Stomach (tissue), 9 donors: ENCODE data around the gene EVL. TPM values are rescaled to one million over a fixed set of nuclear protein-coding genes. Genes with fewer than 3 reads are reported as not detected.
A peak's percentile ranks its signal among the peaks of the same experiment; 100 is the strongest.

Experiments
- DNase-seq, 2 donors: peaks; one replicate each; pipeline versions ENCODE4 v3.0.0 to v3.0.0-alpha.2; 2013 to 2019
- H3K27ac ChIP-seq, 5 donors: fragments of 200-600 bp in 4 of 5; sonication (generic) in 4 of 5; one replicate each; pipeline ENCODE4 v1.5.1; 2013 to 2019; ENCODE audit warnings: mild to moderate bottlenecking in 1 of 5, moderate library complexity in 1 of 5
- H3K27me3 ChIP-seq, 3 donors: fragments of 200-600 bp; sonication (generic); one replicate each; pipeline ENCODE4 v1.5.1; 2017 to 2019; ENCODE audit warnings: mixed run types in 1 of 3
- H3K36me3 ChIP-seq, 4 donors: fragments of 200-600 bp; sonication (generic); 1 replicate in 3 of 4; 2 replicates in 1 of 4; pipeline ENCODE4 v1.5.1; 2016 to 2019
- H3K4me1 ChIP-seq, 4 donors: fragments of 200-600 bp; sonication (generic); one replicate each; pipeline ENCODE4 v1.5.1; 2016 to 2019
- H3K4me3 ChIP-seq, 4 donors: fragments of 200-600 bp; sonication (generic) in 3 of 4; one replicate each; pipeline ENCODE4 v1.5.1; 2016 to 2019; ENCODE audit warnings: mild to moderate bottlenecking in 1 of 4
- H3K9me3 ChIP-seq, 4 donors: fragments of 200-600 bp; sonication (generic); one replicate each; pipeline ENCODE4 v1.5.1; 2016 to 2019
- CTCF ChIP-seq, 7 experiments: fragments of 450-650 bp in 4 of 7; fragments of 200-600 bp in 3 of 7; sonication (generic) in 3 of 7; IDR thresholded peaks; one replicate each; pipeline ENCODE4 v1.5.1; 2016 to 2019; ENCODE audit warnings: antibody characterized with exemption in 7 of 7, control low read depth in 2 of 7, mild to moderate bottlenecking in 1 of 7
- EP300 ChIP-seq: sonication (generic); formaldehyde crosslinking; IDR thresholded peaks from one replicate; pipeline ENCODE4 v1.6.1; 2017; ENCODE audit warnings: antibody characterized with exemption
- POLR2A ChIP-seq, 4 donors: fragments of 450-650 bp; IDR thresholded peaks; one replicate each; pipeline ENCODE4 v1.6.1; 2016; ENCODE audit warnings: antibody characterized with exemption in 4 of 4, control low read depth in 2 of 4, mild to moderate bottlenecking in 1 of 4, moderate library complexity in 1 of 4
- POLR2AphosphoS5 ChIP-seq, 3 donors: sonication (generic); formaldehyde crosslinking; IDR thresholded peaks; one replicate each; pipeline ENCODE4 v1.6.1; 2016; ENCODE audit warnings: antibody characterized with exemption in 3 of 3
- WGBS, 5 donors: extraction: QIAGEN DNeasy Blood & Tissue Kit in 3 of 5; methylation state at CpG; one replicate each; pipeline versions ENCODE4 v1.1.5 to v1.1.7; 2013 to 2018; 5-methylcytosine and 5-hydroxymethylcytosine counted together
- intact Hi-C: fragments of 100-400 bp; cut with DNase I; formaldehyde crosslinking; loops from one replicate; pipeline ENCODE4 v1.15.1; 2023; ENCODE audit warnings: low total_unique reads
- polyA plus RNA-seq, 3 donors: library from polyadenylated mRNA; stranded (reverse); fragments of 200-250 nt; gene quantifications; one replicate each; pipeline ENCODE4 v1.2.3, GENCODE V29; 2013
- total RNA-seq, 5 donors: library from RNA; depleted of rRNA; stranded (reverse); fragments of >200 nt; gene quantifications; one replicate each; pipeline versions ENCODE4 v1.1.0 to v1.2.3, GENCODE V29; 2014 to 2016
- donor health status: healthy with polysubstance abuse.
- donor health status: Bipolar disorder and iron deficiency.
- donor health status: healthy.

EVL gene
- total and polyA plus RNA-seq, 8 donors: 23.3 to 111 (median 39.7) TPM

GRCh38 chr14:100104523-100105300 lies 39.5 kb downstream of the EVL start:
- H3K36me3 ChIP-seq: peaks cover 0 to 12% (median 4%) of the 10 kb centered on the region in 4 donors
- H3K27me3 ChIP-seq: no peaks in the 10 kb centered on the region
- H3K4me1 ChIP-seq: peaks cover 22 to 67% (median 57%) of the 10 kb centered on the region in 4 donors
- no peak for TF ChIP-seq POLR2AphosphoS5 (IDR thresholded peaks at IDR 0.05)
- TF ChIP-seq EP300: no peak
- no peak for TF ChIP-seq POLR2A (IDR thresholded peaks at IDR 0.05)
- no peak for TF ChIP-seq CTCF (IDR thresholded peaks at IDR 0.05)
- H3K27ac ChIP-seq: peak overlapping the region in 3 of 5 donors; percentile 44 to 65 (median 55)
- 68 to 87% (median 82%) methylated on average over 6 to 7 of the region's 7 CpGs for WGBS, 5 donors
- intact Hi-C loops: loop anchor here (5.0 kb wide), 1 partner anchor 122 kb away; no protein-coding TSS in a partner anchor
- H3K9me3 ChIP-seq: no peaks in the 10 kb centered on the region
- DNase-seq: no peak
- no peak overlapping the region for H3K4me3 ChIP-seq

GRCh38 chr14:100105357-100106169 lies 40.3 kb downstream of the EVL start:
- H3K27me3 ChIP-seq: no peaks in the 10 kb centered on the region
- peaks cover 22 to 67% (median 57%) of the 10 kb centered on the region in 4 donors for H3K4me1 ChIP-seq
- WGBS, 5 donors: 81 to 90% (median 87%) methylated on average over 16 of the region's 16 CpGs
- H3K4me3 ChIP-seq: no peak overlapping the region
- peaks cover 0 to 20% (median 5%) of the 10 kb centered on the region in 4 donors for H3K36me3 ChIP-seq
- DNase-seq: no peak
- H3K27ac ChIP-seq: peak overlapping the region in 3 of 5 donors; percentile 44 to 65 (median 55)
- TF ChIP-seq POLR2AphosphoS5 (IDR thresholded peaks at IDR 0.05) (no peak), EP300 (no peak), CTCF (IDR thresholded peaks at IDR 0.05) (no peak), POLR2A (IDR thresholded peaks at IDR 0.05) (no peak)
- intact Hi-C loops: loop anchor here (5.0 kb wide), 1 partner anchor 123 kb away; no protein-coding TSS in a partner anchor
- no peaks in the 10 kb centered on the region for H3K9me3 ChIP-seq

- intact Hi-C loops: loop anchor here (5.0 kb wide), 1 partner anchor 124 kb away; no protein-coding TSS in a partner anchor
- no peak overlapping the region for H3K4me3 ChIP-seq
- peaks cover 22 to 69% (median 57%) of the 10 kb centered on the region in 4 donors for H3K4me1 ChIP-seq
- H3K27me3 ChIP-seq: no peaks in the 10 kb centered on the region
- 82 to 87% (median 84%) methylated on average over 17 of the region's 17 CpGs for WGBS, 5 donors
- H3K36me3 ChIP-seq: peaks cover 0 to 22% (median 5%) of the 10 kb centered on the region in 4 donors
- no peaks in the 10 kb centered on the region for H3K9me3 ChIP-seq
- TF ChIP-seq CTCF (IDR thresholded peaks at IDR 0.05) (no peak), POLR2AphosphoS5 (IDR thresholded peaks at IDR 0.05) (no peak), POLR2A (IDR thresholded peaks at IDR 0.05) (no peak), EP300 (no peak)
- peak overlapping the region in 2 of 5 donors; percentile 5 to 20 for H3K27ac ChIP-seq
- DNase-seq: no peak
These were observed 41.3 kb downstream of the EVL start for GRCh38 chr14:100106250-100107112.
